Thyroid gland (tissue), 4 donors: ENCODE data around the gene ARHGEF40. TPM values are rescaled to one million over a fixed set of nuclear protein-coding genes. Genes with fewer than 3 reads are reported as not detected.

Experiments used
- DNase-seq, 2 donors: peaks; one replicate each; pipeline ENCODE4 v3.0.0-alpha.2; 2019
- H3K27ac ChIP-seq, 3 donors: fragments of 200-600 bp; sonication (generic); 1 replicate in 2 of 3; 2 replicates in 1 of 3; pipeline ENCODE4 v1.5.1; 2016 to 2019; ENCODE audit warnings: mild to moderate bottlenecking in 1 of 3, moderate library complexity in 1 of 3
- H3K27me3 ChIP-seq: fragments of 200-600 bp; sonication (generic); one replicate; pipeline ENCODE4 v1.5.1; 2019
- H3K36me3 ChIP-seq, 2 donors: fragments of 200-600 bp; sonication (generic); one replicate each; pipeline ENCODE4 v1.5.1; 2016 to 2019
- H3K4me1 ChIP-seq, 2 donors: fragments of 200-600 bp; sonication (generic); one replicate each; pipeline ENCODE4 v1.5.1; 2017 to 2019
- H3K4me3 ChIP-seq, 3 donors: fragments of 200-600 bp; sonication (generic); replicated peaks in 1 of 3; 1 replicate in 2 of 3; 2 replicates in 1 of 3; pipeline ENCODE4 v1.5.1; 2016; ENCODE audit warnings: mild to moderate bottlenecking in 1 of 3
- H3K9me3 ChIP-seq: fragments of 200-600 bp; sonication (generic); one replicate; pipeline ENCODE4 v1.5.1; 2017
- POLR2A ChIP-seq, 2 donors: fragments of 450-650 bp; IDR thresholded peaks; one replicate each; pipeline ENCODE4 v1.6.1; 2017; ENCODE audit warnings: antibody characterized with exemption in 2 of 2, mild to moderate bottlenecking in 2 of 2, moderate library complexity in 1 of 2
- WGBS, 2 donors: methylation state at CpG; one replicate each; pipeline ENCODE4 v1.1.5; 2017; 5-methylcytosine and 5-hydroxymethylcytosine counted together
- intact Hi-C: fragments of 100-400 bp; cut with DNase I; formaldehyde crosslinking; loops from one replicate; pipeline ENCODE4 v1.15.1; 2023
- microRNA-seq: library from miRNA; unstranded; fragments of <30 nt; microRNA quantifications from one replicate; pipeline ENCODE4, GENCODE V29; 2016
- small RNA-seq: library from RNA; depleted of rRNA; stranded (forward); fragments of <200 nt; gene quantifications from one replicate; pipeline ENCODE3, GENCODE V24; 2016
- total RNA-seq, 4 donors: library from RNA; depleted of rRNA; stranded (reverse); fragments of >200 nt; gene quantifications; one replicate each; pipeline ENCODE4 v1.2.3, GENCODE V29; 2016
- TF ChIP-seq, protein P1 (sequence below), 6 experiments: fragments of 200-600 bp in 3 of 6; fragments of 450-650 bp in 3 of 6; sonication (generic) in 3 of 6; IDR thresholded peaks; one replicate each; pipeline ENCODE4 v1.5.1; 2016 to 2019; ENCODE audit warnings: antibody characterized with exemption in 6 of 6, mild to moderate bottlenecking in 2 of 6, inconsistent platforms in 1 of 6, moderate library complexity in 1 of 6

The ARHGEF40 gene
- total RNA-seq, 4 donors from 2014 or later, result 28.1 to 44.8 (median 43.4) TPM

- no peak for TF ChIP-seq POLR2A (IDR thresholded peaks at IDR 0.05)
- TF ChIP-seq, protein P1, sequence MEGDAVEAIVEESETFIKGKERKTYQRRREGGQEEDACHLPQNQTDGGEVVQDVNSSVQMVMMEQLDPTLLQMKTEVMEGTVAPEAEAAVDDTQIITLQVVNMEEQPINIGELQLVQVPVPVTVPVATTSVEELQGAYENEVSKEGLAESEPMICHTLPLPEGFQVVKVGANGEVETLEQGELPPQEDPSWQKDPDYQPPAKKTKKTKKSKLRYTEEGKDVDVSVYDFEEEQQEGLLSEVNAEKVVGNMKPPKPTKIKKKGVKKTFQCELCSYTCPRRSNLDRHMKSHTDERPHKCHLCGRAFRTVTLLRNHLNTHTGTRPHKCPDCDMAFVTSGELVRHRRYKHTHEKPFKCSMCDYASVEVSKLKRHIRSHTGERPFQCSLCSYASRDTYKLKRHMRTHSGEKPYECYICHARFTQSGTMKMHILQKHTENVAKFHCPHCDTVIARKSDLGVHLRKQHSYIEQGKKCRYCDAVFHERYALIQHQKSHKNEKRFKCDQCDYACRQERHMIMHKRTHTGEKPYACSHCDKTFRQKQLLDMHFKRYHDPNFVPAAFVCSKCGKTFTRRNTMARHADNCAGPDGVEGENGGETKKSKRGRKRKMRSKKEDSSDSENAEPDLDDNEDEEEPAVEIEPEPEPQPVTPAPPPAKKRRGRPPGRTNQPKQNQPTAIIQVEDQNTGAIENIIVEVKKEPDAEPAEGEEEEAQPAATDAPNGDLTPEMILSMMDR (IDR thresholded peaks at IDR 0.05), result no peak
- 89% methylated on average over 1 of the region's 1 CpG for WGBS, 2 donors
Observed at GRCh38 chr14:21123429-21123828, 53.3 kb downstream of the ARHGEF40 start.

GRCh38 chr14:21133901-21134300 is 63.8 kb downstream of the ARHGEF40 start:
- 67 to 73% methylated on average over 1 of the region's 1 CpG for WGBS, 2 donors
- Histone ChIP-seq H3K4me1 (no peaks in the 10 kb centered on the region), H3K27me3 (no peaks in the 10 kb centered on the region), H3K9me3 (no peaks in the 10 kb centered on the region), H3K27ac (no peak overlapping the region), H3K4me3 (no peak overlapping the region), H3K36me3 (no peaks in the 10 kb centered on the region)
- TF ChIP-seq POLR2A (IDR thresholded peaks at IDR 0.05), result no peak
- TF ChIP-seq, protein P1 (IDR thresholded peaks at IDR 0.05), result no peak
- DNase-seq, result no peak
- intact Hi-C loops, result no loop called here

More at GRCh38 chr14:21123429-21123828, 53.3 kb downstream of the ARHGEF40 start:
- Histone ChIP-seq H3K27me3 (no peaks in the 10 kb centered on the region), H3K36me3 (no peaks in the 10 kb centered on the region), H3K27ac (no peak overlapping the region), H3K4me3 (no peak overlapping the region), H3K9me3 (no peaks in the 10 kb centered on the region), H3K4me1 (no peaks in the 10 kb centered on the region)
- intact Hi-C loops, result no loop called here
- DNase-seq, result no peak

- Histone ChIP-seq H3K4me1 (no peaks in the 10 kb centered on the region), H3K9me3 (no peaks in the 10 kb centered on the region), H3K27me3 (no peaks in the 10 kb centered on the region), H3K4me3 (no peak overlapping the region), H3K36me3 (no peaks in the 10 kb centered on the region), H3K27ac (no peak overlapping the region)
- no peak for DNase-seq
- no peak for TF ChIP-seq POLR2A (IDR thresholded peaks at IDR 0.05)
- TF ChIP-seq, protein P1 (IDR thresholded peaks at IDR 0.05), result peak in 5 of 6 experiments; percentile 16 to 66 (median 49)
- 8 to 18% methylated on average over 1 of the region's 1 CpG for WGBS, 2 donors
- intact Hi-C loops, result no loop called here
Observed at GRCh38 chr14:21136024-21136423, 65.9 kb downstream of the ARHGEF40 start.

Small RNA genes within 50 kb of the gene (microRNA-seq; reads per million reads assigned to microRNA genes)
- gene MIR6717, result not detected

Small RNA genes within 50 kb of the gene (small RNA-seq; reads per million reads assigned to genes)
- gene RNU6-252P, result not detected

Other genes with a start within 250 kb of the ARHGEF40 start
- gene RNASE3, start 178.9 kb upstream of the ARHGEF40 start, total RNA-seq, result not detected
- gene RNASE2, start 114.8 kb upstream of the ARHGEF40 start, total RNA-seq, result not detected
- 100 to 1,000 TPM in 2 of 4 donors, 10 to 100 TPM in 2; 82.8 to 164 (median 114) TPM for gene METTL17, start 80.3 kb upstream of the ARHGEF40 start, total RNA-seq
- gene SLC39A2, start 71.0 kb upstream of the ARHGEF40 start, total RNA-seq, result not detected
- gene NDRG2, start 45.2 kb upstream of the ARHGEF40 start, total RNA-seq, result 100 to 1,000 TPM; 152 to 212 (median 183) TPM
- not detected for gene TPPP2, start 40.1 kb upstream of the ARHGEF40 start, total RNA-seq
- gene RNASE13, start 35.5 kb upstream of the ARHGEF40 start, total RNA-seq, result not detected
- not detected for gene RNASE7, start 27.9 kb upstream of the ARHGEF40 start, total RNA-seq
- not detected for gene RNASE8, start 12.5 kb upstream of the ARHGEF40 start, total RNA-seq
- gene ZNF219, start 28.4 kb downstream of the ARHGEF40 start, total RNA-seq, result 10 to 100 TPM; 53.6 to 82.7 (median 67.3) TPM
- 1 to 10 TPM in 2 of 4 donors, under 1 TPM in 1, not detected in 1; 0.81 to 3.1 (median 2.8) TPM for gene TMEM253, start 30.8 kb downstream of the ARHGEF40 start, total RNA-seq
- not detected for gene OR5AU1, start 85.8 kb downstream of the ARHGEF40 start, total RNA-seq
- 100 to 1,000 TPM; 380 to 454 (median 419) TPM for gene HNRNPC, start 199.1 kb downstream of the ARHGEF40 start, total RNA-seq
- not detected for gene RPGRIP1, start 209.8 kb downstream of the ARHGEF40 start, total RNA-seq